BJ (cell line): Measurements from ENCODE around the gene BORA. TPM values are rescaled to one million over a fixed set of nuclear protein-coding genes. Genes with fewer than 3 reads are reported as not detected.

Experiments used
- CTCF ChIA-PET: fragments of 350-600 bp; formaldehyde crosslinking; extraction: SDS; loops from one replicate; lab custom pipeline; 2021; ENCODE audit warnings: antibody characterized with exemption, inconsistent platforms; lab: Yijun Ruan, JAX
- POLR2A ChIA-PET: fragments of 300-600 bp; sonication (Branson Sonifier 250); formaldehyde crosslinking; extraction: SDS; loops from one replicate; lab custom pipeline; 2021; ENCODE audit warnings: antibody characterized with exemption; lab: Charles Lee
- DNase-seq: peaks from one replicate; pipeline ENCODE4 v3.0.0-alpha.2; 2011; ENCODE audit warnings: low read depth
- H3K27me3 ChIP-seq: 2 replicates; pipeline ENCODE4 v1.6.0; 2011; ENCODE audit warnings: low read length; ENCODE audit not compliant: control insufficient read depth, insufficient read depth
- H3K36me3 ChIP-seq: 2 replicates; pipeline ENCODE4 v1.5.1; 2011; ENCODE audit warnings: low read length; ENCODE audit not compliant: control insufficient read depth, insufficient read depth
- H3K4me3 ChIP-seq: 2 replicates; pipeline ENCODE4 v1.5.1; 2011; ENCODE audit warnings: low read depth, mild to moderate bottlenecking, control low read depth, low read length
- CTCF ChIP-seq: IDR thresholded peaks from 2 replicates; pipeline ENCODE4 v1.5.1; 2011; ENCODE audit warnings: low read depth, mild to moderate bottlenecking, control low read depth, inconsistent platforms, low read length, moderate library complexity; ENCODE audit not compliant: insufficient read depth
- polyA plus RNA-seq: library from polyadenylated mRNA; depleted of rRNA; stranded (reverse); fragments of >200 nt; gene quantifications from 2 replicates; pipeline ENCODE4 v1.2.3, GENCODE V29; 2011

BORA gene
- polyA plus RNA-seq, 1 experiment = 2.0 TPM

DNA sequence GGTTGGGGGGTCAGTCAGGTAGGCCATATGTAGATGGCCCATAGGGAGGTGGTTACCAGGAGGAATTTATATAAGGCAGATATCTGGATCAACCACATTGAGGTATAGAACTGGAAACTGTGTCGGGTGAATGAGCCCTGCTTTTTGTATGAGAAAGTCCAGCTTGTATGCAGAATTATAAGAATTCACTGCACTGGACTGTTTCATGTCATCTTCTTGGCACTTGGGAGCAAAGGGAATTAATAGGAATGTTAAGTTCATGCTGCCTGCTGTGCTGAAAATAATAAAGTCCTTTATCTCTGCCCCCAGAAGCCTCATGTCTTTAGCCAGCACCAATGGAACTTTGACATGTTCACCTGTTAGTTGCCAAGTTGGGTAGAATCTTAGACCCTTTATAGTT, 12.3 kb downstream of the BORA start:
- no peaks in the 10 kb centered on the region for H3K36me3 ChIP-seq
- no peaks in the 10 kb centered on the region for H3K27me3 ChIP-seq
- POLR2A ChIA-PET = no interaction called here
- H3K4me3 ChIP-seq = no peak overlapping the region
- DNase-seq = no peak
- CTCF ChIA-PET = interaction anchor here (1.2 kb wide), 1 partner anchor 12 kb away, joined by 5 read pairs; no protein-coding TSS in a partner anchor
- no peak for TF ChIP-seq CTCF

DNA sequence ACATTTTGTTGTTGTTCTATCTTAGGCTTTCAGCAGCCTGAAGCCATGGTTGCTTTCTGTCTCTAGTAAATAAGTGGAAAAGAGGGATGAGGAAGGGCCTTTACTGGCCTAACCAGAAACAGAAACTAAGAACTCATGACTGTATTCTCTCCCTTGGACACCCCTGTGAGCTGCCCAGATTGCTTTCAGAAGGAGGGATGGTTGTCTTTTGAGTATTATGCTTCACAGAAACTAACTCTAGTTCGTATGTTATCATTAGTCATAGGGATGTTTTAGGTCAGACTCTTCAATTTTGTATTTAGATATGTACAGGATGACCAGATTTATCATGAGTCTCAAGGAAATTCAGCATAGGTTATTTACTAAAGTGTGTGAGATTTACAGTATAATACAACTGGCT, 17.5 kb downstream of the BORA start:
- ChIA-PET CTCF (interaction anchor here (1.0 kb wide), 1 partner anchor 29 kb away, joined by 3 read pairs; no protein-coding TSS in a partner anchor), POLR2A (no interaction called here)
- Histone ChIP-seq H3K4me3 (no peak overlapping the region), H3K36me3 (no peaks in the 10 kb centered on the region), H3K27me3 (no peaks in the 10 kb centered on the region)
- no peak for DNase-seq
- no peak for TF ChIP-seq CTCF

DNA sequence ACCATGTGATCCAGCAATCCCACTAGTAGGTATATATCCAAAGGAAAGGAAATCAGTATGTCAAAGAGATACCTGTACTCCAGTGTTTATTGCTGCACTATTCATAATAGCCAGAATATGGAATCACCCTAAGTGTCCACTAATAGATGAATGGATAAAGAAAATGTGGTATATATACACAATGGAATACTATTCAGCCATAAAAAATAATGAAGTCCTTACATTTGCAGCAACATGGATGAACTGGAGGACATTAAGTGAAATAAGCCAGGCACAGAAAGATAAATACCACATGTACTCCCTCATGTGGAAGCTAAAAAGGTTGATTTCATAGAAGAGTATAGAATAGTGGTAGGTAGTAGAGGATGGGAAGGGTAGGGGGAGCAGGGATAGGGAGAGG, 23.5 kb downstream of the BORA start:
- Histone ChIP-seq H3K4me3 (no peak overlapping the region), H3K27me3 (no peaks in the 10 kb centered on the region), H3K36me3 (peaks cover 3% of the 10 kb centered on the region; the same call in 1 of the 2 replicates)
- ChIA-PET CTCF (interaction anchor here (1.0 kb wide), 1 partner anchor 20 kb away, joined by 3 read pairs; no protein-coding TSS in a partner anchor), POLR2A (no interaction called here)
- no peak for DNase-seq
- no peak for TF ChIP-seq CTCF

GRCh38 chr13:72754111-72754510, 26.4 kb downstream of the BORA start:
- ChIA-PET POLR2A (no interaction called here), CTCF (no interaction called here)
- no peaks in the 10 kb centered on the region for H3K27me3 ChIP-seq
- peaks cover 5% of the 10 kb centered on the region for H3K36me3 ChIP-seq
- DNase-seq = no peak
- H3K4me3 ChIP-seq = no peak overlapping the region
- TF ChIP-seq CTCF = no peak

DNA sequence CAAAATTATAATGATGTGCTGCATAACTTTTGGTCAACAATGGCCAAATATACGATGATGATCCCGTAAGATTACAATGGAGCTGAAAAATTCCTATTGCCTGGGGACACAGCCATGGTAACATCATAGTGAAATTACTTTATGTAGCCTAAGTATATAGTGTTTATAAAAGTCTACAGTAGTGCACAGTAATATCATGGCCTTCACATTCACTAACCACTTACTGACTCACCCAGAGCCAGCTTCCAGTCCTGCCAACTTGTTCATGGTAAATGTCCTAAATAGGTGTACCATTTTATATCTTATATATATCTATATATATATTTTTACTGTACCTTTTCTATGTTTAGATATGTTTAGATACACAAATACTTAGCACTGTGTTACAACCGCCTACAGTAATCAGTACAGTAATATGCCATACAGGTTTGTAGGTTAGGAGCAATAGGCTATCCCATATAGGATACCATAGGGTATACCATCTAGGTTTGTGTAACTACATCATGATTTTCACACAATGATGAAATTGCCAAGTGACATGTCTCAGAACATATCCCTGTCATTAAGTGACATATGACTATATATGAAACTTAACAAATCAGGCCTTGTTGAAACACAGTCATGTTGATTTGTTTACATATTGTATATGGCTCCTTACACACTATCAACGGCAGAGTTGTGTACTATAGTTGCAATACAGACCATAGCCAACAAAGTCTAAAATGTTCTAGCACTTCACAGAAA, 30.2 kb downstream of the BORA start:
- ChIA-PET CTCF (no interaction called here), POLR2A (no interaction called here)
- DNase-seq = no peak
- H3K4me3 ChIP-seq = no peak overlapping the region
- TF ChIP-seq CTCF = no peak
- H3K36me3 ChIP-seq = peaks cover 9% of the 10 kb centered on the region
- H3K27me3 ChIP-seq = no peaks in the 10 kb centered on the region
